OCI-M1 (cell line): Measurements from ENCODE around the gene RSF1.

Experiments used
- DNase-seq: peaks from one replicate; lab custom pipeline; 2025; lab: John Stamatoyannopoulos, UW

The RSF1 gene

DNA sequence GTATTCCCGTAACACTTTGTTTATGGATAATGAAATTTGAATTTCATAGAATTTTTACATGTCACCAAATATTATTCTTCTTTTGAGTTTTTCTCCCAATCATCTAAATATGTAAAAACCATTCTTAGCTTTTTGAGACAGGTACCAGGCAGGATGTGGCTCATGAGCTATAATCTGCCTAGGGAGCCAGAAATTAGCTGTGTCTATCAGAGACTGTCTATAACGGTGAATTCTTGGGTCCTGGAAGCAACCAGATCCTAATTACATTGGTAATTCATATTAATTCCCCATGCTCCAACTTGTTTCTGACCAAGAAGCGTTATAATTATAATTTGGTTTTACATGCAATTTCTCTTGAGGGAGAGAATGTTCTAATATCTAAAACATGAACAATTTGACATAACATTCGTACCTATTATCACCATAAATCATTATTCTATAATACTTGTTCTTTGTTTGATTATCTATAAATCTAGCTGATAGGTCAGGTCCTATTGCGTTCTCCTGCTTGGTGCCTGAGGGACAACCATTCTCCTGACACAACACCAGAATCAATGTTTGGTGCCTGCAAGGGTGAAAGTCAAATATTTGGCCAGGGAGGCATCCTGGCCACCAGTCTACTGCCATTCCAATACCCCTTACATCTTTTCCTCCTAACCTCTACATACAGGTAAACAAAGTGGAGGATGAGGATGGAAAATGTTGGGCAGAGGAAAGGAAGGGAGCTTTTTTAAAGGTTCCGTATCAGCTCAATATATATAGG is 69.9 kb downstream of the RSF1 start:
- no peak for DNase-seq

DNA sequence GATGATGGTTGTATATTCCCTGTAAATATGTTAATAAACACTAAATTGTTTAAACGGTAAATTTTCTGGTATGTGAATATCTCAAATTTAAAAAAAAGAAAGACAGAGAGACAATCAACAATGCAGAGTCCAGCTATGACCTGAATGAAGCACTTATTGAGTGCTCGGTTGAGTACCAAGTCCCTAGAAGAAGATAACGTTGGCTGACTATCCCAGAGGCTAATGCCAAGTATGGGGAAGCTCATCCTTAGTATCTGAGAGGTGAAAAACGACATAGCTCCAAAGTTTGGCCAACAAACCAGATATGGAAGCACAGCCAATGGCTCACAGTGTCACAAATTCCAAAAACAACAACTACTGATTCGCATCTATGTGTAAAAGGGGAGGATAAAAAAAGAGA is 71.3 kb downstream of the RSF1 start:
- no peak for DNase-seq

DNA sequence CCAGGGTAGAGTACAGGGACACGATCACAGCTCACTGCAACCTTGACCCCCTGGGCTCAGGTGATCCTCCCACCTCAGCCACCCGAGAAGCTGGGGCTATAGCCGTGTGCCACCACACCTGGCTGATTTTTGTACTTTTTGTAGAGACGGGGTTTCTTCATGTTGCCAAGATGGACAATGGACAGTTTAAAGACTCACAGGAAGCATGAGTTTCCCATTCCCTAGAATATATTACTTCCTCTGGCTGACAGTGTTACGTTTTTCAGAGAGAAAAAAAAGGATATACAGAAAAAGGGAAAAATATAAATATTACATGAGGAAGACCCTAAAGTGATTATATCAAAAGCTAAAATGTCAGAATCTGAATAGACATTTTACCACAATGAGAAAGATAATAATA is 72.3 kb downstream of the RSF1 start:
- DNase-seq, result no peak

DNA sequence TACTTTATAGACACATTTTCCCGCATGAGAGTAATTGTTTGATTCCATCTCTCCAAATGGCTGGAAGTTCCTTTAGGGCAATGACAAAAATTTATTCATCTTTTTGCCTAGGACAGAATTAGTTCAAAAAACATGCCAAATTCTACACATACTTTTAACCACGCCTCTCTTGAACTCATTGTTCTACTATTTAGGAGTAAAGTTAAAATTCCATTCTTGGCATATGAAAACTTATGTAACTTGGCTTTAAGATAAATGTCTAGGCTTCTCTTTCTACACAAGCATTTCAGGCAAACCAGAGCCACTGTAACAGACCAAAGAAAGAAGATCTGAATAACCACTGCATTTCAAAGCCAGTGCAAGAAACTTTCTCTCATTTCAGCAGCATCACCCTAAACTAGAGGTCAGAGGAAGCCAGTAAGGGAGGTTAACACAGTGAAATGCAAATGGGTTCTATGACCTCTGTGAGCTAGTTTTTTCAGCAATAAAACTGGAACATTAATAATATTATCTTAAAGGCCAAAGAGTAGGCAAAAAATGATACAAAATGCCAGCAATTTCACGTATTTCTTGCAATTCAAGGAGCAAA is 73.0 kb downstream of the RSF1 start:
- no peak for DNase-seq

DNA sequence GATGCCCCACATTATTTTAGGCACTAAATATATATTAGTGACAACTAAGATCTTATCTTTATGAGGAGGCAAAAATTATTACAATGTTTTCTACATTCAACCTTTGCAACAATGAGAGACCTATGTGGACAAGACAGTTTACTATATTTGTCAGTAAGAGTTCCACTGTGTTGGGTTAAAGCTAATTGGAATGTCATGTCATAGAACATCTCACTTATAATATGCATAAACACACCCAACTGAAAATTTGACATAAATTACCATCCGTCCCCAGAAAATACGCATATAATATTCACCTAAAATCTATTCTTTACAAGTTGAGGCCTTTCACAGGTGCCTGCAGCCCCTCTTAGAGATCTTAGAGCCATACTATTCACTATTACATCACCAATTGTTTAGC is 84.0 kb downstream of the RSF1 start:
- no peak for DNase-seq

DNA sequence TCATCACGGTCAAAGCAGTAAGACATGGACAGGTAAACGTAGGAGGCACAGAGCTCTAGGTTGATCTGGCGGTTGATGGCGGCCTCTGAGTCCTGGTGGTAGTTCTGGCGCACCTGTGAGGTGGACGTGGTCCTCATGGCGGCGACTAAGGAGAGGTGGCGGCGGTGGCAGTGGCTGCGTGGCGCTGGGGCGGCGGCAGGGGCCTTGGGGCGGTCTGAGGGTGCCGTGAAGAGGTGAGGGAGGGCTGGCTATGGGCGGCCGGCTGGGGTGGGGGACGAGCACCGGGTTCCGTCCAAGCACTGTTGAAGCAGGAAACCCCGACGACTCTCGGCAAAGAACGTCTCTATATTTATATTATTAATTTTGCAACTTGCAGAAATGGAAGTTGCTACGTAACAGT is 85.6 kb downstream of the RSF1 start:
- no peak for DNase-seq

DNA sequence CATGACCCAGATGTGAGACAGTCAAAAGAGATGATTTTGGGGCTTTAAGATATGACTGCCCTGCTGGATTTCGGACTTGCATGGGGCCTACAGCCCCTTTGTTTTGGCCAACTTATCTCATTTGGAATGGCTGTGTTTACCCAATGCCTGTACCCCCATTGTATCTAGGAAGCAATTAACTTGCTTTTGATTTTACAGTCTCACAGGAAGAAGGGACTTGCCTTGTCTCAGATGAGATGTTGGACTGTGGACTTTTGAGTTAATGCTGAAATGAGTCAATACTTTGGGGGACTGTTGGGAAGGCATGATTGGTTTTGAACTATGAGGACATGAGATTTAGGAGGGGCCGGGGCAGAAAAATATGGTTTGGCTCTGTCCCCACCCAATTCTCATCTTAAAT is 88.4 kb downstream of the RSF1 start:
- DNase-seq, result no peak

DNA sequence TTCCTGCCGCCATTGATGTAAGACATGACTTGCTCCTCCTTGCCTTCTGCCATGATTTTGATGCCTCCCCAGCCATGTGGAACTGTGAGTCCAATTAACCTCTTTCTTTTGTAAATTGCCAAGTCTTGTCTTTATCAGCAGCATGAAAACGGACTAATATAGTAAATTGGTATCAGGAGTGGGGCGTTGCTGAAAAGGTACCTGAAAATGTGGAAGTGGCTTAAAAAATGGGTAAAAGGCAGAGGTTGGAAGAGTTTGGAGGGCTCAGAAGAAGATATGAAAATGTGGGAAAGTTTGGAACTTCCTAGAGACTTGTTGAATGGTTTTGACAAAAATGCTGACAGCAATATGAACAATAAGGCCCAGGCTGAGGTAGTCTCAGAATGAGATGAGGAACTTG is 89.7 kb downstream of the RSF1 start:
- no peak for DNase-seq

DNA sequence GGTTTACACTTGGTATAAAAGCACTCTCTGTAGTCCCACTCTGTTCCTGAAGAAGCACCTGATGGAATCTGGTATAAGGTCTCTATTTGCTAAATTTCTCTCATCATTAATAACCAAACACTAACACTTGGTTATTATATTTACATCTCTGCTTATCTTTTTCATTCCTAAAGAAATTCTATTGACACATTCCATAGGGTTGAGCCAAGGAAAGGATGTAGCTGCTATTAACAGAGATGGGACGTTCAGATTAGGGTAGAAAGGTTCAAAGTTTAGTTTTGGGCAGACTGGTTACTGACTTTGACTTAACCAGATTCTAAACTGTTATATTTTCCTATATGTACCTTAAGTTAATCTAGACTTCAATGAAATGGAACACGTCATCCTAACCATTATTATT is 91.5 kb downstream of the RSF1 start:
- DNase-seq, result no peak

DNA sequence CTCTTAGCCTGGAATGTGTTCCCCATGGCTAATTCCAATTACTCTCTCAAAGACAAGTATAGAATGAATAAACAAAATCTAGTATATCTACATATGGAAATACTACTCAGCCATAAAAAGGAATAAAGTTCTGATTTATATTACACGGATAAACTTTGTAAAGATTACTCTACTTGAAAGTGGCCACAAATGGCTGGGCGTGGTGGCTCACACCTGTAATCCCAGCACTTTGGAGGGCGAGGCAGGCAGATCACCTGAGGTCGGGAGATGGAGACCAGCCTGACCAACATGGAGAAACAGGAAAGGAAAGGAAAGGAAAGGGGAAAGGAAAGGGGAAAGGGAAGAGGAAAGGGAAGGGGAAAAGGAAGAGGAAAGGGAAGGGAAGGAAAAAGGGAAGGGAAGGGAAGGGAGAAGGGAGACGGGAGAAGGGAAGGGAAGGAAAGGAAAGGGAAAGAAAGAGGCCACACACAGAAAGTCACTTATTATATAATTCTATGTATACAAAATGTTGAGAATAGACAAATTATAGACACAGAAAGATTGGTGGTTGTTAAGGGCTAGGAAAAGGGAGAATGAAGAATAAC is 92.2 kb downstream of the RSF1 start:
- DNase-seq, result no peak

DNA sequence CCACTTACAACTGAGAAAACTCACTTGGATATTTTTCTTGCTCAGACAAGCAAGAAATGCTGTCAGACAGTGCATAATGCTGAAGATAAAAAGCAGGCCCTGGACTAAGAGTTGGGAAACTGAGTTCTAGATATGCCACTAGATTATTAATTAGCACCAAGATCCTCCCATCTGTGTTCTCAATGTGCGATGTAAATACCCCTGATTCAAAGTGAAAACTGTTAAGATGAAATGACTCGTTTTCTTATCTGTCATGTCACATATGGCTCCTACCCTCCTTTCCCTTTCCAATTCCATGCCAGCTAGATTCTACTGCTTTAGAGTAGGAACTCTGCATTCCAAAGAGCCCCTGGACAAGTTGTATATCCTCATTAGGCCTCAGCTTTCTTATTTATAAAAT is 94.0 kb downstream of the RSF1 start:
- DNase-seq, result peak; percentile 63

DNA sequence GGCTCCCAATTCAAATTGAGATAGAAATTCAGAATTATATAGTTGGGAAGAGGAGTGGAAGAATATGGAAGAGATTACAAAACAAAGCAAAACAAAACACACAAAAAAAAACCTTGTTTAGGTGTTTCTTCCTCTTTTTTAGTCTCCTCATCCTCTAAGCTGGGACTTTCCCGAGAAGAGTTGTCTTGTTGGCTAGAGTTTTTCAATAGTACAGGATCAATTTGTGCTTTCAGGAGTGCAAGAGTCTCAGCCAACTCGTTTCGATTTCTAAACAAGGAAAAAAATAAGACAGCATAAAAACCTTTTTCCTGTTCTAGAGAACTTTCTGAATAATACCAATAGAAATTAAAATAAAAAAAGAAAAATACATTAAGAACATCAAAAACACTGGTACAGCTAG is 95.1 kb downstream of the RSF1 start:
- DNase-seq, result no peak

DNA sequence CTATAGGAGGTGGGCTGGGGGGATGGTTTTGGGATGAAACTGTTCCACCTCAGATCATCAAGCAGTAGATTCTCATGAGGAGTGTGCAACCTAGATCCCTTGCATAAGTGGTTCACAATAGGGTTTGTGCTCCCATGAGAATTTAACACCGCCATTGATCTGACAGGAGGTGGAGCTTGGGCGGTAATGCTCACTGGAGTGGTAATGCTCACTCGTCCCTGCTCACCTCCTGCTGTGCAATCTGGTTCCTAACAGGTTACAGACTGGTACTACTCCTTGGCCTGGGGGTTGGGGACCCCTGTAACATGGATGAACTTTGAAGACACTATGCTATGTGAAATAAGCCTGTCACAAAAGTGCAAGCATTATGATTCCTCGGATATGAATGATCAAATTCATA is 95.9 kb downstream of the RSF1 start:
- no peak for DNase-seq

DNA sequence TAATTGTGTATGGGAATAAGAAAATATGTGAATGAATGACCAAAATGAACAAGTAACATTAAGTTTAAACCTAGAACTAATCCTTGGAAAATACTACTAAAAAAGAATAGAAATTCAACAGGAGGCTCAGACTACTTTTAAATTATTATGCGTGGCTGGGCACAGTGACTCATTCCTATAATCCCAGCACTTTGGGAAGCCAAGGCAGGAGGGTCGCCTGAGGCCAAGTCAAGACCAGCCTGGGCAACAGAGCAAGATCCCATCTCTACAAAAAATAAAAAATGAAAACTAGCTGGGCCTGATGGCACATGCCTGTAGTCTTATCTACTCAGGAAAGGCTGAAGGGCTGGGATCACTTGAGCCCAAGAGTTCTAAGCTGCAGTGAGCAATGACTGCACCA is 97.5 kb downstream of the RSF1 start:
- DNase-seq, result no peak

DNA sequence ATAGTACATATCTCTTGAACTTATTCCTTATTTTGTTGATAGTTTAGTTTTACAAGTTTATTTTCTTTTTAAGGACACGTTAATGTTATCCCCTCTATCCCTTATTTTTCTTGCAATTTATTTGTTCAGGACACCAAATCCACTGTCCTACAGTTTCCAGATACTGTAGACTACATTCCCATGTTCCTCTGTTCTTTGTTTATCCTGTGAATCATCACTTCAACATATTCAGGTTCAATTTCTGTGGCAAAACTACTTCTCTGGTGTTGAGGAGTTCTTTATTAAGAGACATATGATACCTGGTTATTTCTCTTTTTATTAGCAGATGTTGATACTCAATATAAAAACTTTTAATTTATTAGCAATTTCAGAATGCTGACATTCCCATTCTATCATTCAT is 110.2 kb downstream of the RSF1 start:
- no peak for DNase-seq

DNA sequence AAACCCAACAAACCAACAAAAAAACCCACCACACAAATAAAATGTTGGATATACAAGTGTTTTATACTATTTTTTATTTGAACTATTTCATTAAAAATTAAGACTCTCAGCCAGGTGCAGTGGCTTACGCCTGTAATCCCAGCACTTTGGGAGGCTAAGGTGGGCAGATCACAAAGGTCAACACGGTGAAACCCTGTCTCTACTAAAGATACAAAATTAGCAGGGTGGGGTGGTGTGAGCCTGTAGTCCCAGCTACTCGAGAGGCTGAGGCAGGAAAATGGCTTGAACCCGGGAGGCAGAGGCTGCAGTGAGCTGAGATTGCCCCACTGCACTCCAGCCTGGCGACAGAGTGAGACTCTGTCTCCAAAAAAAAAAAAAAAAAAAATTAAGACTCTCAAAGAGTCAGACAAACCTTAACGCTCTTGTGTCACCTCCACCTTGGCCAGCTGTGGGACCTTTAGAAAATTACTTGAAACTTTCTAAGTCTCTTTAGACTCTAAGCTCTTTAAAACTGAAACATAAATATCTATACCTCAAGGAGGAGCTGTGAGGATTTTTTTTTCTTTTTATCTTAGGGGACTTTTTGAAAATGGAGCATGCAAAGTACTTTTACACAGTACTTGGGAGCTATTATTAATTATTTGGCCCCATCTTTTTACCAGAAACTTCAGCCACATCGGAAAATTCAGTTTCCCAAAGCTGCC is 114.5 kb downstream of the RSF1 start:
- DNase-seq, result peak; percentile 47

DNA sequence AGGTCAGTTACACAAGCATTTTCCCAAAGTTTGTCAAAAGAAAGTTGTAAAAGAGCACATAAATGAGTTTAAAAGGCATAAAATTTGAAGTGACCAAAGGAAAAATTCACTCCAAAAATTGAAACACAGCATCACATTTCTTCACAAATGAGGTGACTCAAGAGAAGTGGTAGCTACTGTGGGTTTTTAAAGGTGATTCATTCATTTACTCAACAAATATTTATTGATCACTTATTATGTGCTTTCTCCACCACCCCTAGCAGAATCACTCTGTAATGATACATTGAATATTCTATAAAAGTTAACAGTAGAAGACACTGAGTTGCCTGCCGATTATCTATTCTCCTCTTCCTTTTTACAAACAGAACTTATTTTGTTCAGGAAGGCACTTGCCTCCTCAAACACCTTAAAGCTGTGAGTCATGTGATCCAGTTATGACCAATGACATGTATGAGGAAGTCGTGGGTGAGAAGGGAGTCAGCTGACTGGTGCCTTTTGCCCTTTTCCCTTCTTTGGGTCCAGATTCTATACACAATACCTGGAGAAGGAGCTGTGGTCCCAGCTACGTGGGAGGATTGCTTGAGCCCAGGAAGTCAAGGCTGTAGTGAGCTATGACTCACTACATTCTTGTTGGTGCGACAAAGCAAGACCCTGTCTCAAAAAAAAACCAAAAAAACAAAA is 115.2 kb downstream of the RSF1 start:
- DNase-seq, result peak; percentile 96

DNA sequence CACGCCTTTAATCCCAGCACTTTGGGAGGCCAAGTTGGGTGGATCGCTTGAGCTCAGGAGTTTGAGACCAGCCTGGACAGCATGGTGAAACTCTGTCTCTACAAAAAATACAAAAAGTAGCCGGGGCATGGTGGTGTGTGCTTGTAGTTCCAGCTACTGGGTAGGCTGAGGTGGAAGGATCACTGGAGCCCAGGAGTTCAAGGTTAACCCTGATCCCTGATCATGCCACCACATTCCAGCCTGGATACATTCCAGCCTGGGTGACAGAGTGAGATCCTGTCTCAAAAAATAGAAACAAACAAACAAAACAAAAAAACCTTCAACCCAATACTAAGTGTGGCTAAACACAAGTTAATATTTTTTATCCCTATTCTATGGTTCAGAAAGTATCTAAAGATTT is 116.5 kb downstream of the RSF1 start:
- no peak for DNase-seq

DNA sequence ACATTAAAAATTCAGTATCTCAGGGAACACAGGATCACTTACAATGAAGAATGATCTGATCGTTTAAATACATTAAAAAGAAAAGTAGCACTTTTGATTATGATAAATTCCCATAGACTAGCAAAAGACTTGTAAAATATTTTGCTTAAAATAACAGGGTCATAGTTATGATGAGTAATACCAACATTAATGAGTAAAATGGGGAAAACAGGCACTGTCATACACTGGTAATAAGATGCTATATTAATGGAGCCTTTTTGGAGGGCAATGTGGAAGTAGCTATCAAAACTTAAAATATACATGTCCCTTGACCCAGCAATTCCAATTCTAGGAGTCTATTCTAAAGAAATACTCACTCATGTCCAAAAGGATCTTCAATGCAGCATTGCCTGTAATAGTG is 121.1 kb downstream of the RSF1 start:
- DNase-seq, result no peak

DNA sequence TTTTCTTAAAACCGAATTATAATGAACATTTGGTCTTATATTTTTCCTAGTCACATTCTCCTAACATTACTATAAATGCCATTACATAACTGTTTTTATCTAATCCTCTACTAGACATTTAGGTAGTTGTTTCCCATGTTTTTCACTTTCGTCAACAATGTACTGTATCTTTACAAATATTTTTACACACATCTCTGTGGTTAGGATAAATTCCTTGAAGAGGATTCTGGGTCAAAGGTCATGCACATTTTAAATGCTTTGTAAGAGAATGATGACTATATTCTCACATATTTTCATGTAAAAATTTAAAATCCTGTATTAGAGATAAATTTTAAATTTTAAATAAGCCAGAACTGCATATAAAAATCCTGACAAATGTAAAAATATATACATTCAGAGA is 121.6 kb downstream of the RSF1 start:
- DNase-seq, result no peak

DNA sequence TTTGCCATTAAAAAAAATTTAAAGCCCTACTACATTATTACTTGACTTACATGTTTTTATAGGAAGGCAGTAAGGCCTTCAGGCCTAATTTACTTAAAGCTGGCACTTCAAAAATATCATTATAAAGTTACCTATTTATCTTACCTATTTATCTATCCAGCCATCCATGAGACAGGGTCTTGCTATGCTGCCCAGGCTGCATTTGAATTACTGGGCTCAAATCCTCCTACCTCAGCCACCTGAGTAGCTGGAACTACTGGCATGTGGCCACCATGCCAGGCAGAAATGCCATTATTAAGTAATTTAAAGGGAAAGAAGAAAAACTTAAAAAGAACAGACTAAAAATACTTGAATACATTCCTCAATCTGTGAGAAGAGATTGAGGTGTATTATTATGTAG is 122.7 kb downstream of the RSF1 start:
- DNase-seq, result no peak

DNA sequence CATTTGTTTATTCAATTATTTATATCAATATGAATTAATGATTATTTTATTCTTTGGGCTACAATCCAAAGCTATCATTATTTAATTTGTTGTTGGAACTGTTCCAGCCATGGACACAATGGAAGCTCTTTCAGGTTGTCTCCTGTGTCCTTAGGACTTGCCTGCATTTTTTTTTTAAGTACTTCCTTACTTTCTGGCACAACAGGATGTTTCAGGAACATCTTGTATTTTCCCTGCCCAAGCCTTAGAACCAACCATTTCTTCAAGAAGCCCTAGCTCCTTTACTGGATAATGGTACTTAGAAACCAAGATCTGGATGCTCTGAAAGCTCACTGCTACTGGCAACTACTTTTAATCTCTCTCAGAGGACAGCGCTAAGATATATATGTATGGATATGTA is 125.1 kb downstream of the RSF1 start:
- DNase-seq, result no peak

DNA sequence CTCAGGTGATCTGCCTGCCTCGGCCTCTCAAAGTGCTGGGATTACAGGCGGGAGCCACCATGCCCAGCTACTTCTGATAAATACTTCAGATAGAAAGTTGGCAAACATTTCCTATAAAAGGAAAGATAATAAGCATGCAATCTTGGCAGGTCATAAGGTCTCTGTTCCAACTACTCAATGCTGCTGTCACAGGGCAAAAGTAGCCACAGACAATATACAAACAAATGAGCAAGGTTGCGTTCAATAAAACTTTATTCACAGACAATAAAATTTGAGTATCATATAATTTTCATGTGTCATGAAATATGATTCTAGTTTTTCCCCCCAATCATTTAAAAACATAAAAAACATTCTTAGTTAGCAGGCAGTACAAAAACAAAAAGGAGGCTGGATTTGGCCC is 129.9 kb downstream of the RSF1 start:
- no peak for DNase-seq
